Spleen (tissue), 7 donors: ENCODE data around the gene GNAZ.

ENCODE experiments used
- CTCF ChIP-seq, 11 experiments: fragments of 200-600 bp in 7 of 11; fragments of 450-650 bp in 4 of 11; sonication (generic) in 4 of 11; IDR thresholded peaks in 8 of 11; conservative IDR thresholded peaks in 3 of 11; 1 replicate in 7 of 11; 2 replicates in 4 of 11; pipeline versions ENCODE4 v1.4.0 to v1.8.0; 2016 to 2021; ENCODE audit warnings: antibody characterized with exemption in 11 of 11, inconsistent platforms in 4 of 11, mild to moderate bottlenecking in 1 of 11
- POLR2AphosphoS5 ChIP-seq, 3 donors: sonication (generic); formaldehyde crosslinking; IDR thresholded peaks; one replicate each; pipeline ENCODE4 v1.5.1; 2017; ENCODE audit warnings: antibody characterized with exemption in 3 of 3
- donor health status: DM: no; HTN: no; CAD: no; lungs with moderate emphysema.
- donor health status: DM: no; HTN: no; CAD: no.
- donor health status: DM: no; HTN: no; CAD: no.

GRCh38 chr22:23072911-23073491 is 2.7 kb downstream of the GNAZ start:
- TF ChIP-seq POLR2AphosphoS5 (IDR thresholded peaks at IDR 0.05): no peak
- no peak for TF ChIP-seq CTCF (IDR thresholded peaks at IDR 0.05 in 8 of 11, conservative IDR thresholded peaks at IDR 0.05 in 3 of 11)
